Osteocyte (in vitro differentiated cells): ENCODE data around the gene CCNA2. TPM values are rescaled to one million over a fixed set of nuclear protein-coding genes. Genes with fewer than 3 reads are reported as not detected.
A peak's percentile ranks its signal among the peaks of the same experiment; 100 is the strongest.

Source experiments
- DNase-seq: peaks from one replicate; pipeline ENCODE4 v3.0.0; 2021; ENCODE audit warnings: mixed read lengths; ENCODE audit not compliant: unreplicated experiment; ENCODE audit errors: extremely low spot score
- H3K27ac Mint-ChIP-seq: one replicate; pipeline ENCODE4 v1.8.0; 2021; ENCODE audit warnings: mild to moderate bottlenecking, mixed read lengths; ENCODE audit not compliant: unreplicated experiment
- H3K27me3 Mint-ChIP-seq: one replicate; pipeline ENCODE4 v1.8.0; 2021; ENCODE audit warnings: mixed read lengths; ENCODE audit not compliant: unreplicated experiment
- H3K36me3 Mint-ChIP-seq: one replicate; pipeline ENCODE4 v1.8.0; 2021; ENCODE audit warnings: mixed read lengths; ENCODE audit not compliant: unreplicated experiment
- H3K4me1 Mint-ChIP-seq: one replicate; pipeline ENCODE4 v1.8.0; 2021; ENCODE audit warnings: mixed read lengths; ENCODE audit not compliant: unreplicated experiment
- H3K4me3 Mint-ChIP-seq: one replicate; pipeline ENCODE4 v1.8.0; 2021; ENCODE audit warnings: mild to moderate bottlenecking, moderate library complexity, mixed read lengths; ENCODE audit not compliant: unreplicated experiment
- H3K9me3 Mint-ChIP-seq: one replicate; pipeline ENCODE4 v1.8.0; 2021; ENCODE audit warnings: mixed read lengths; ENCODE audit not compliant: unreplicated experiment
- CTCF ChIP-seq: fragments of 200-600 bp; sonication (generic); IDR thresholded peaks from 2 replicates; pipeline ENCODE4 v1.5.0; 2021; ENCODE audit warnings: antibody characterized with exemption, mild to moderate bottlenecking, moderate library complexity
- total RNA-seq: library from RNA; stranded (reverse); gene quantifications from 2 replicates; pipeline ENCODE4 v1.2.1, GENCODE V29; 2021

Gene CCNA2
- total RNA-seq, 1 donor from 2014 or later = 9.6 TPM

GRCh38 chr4:121800638-121800960 is 23.1 kb downstream of the CCNA2 start:
- H3K4me3 Mint-ChIP-seq = peak overlapping the region; percentile 95
- peaks cover 12% of the 10 kb centered on the region for H3K36me3 Mint-ChIP-seq
- H3K27ac Mint-ChIP-seq = peak overlapping the region; percentile 97
- DNase-seq = no peak
- no peaks in the 10 kb centered on the region for H3K27me3 Mint-ChIP-seq
- H3K9me3 Mint-ChIP-seq = no peaks in the 10 kb centered on the region
- no peak for TF ChIP-seq CTCF
- peaks cover 18% of the 10 kb centered on the region for H3K4me1 Mint-ChIP-seq

DNA sequence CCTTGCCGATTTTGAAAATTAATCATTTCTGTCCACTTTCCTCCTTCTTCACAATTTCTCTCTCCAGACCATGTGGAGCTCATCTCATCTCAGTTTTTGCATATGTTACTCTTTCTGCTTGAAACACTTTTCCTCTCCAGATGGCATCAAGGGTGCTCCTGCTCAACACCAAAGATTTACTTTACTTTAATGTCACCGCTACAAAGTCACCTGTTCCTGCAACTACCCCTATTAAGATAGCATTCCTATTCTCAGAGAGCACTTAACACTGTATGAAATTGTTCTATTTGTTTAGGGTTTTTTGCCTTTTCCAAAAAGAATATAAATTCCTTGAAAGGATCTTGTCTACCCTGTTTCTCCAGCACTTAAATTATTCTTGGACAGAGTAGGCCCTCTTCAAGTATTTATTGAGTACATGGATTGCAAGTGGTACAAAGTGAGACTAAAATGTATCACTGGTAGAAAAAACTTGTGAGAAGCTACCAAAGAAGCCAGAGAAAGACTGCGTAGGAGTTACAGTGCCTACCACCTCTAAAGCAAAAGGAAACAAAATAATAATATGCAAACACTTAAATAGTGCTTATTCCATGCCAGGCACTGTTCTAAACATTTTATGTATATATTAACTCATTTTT is 23.7 kb downstream of the CCNA2 start:
- TF ChIP-seq CTCF = no peak
- peaks cover 9% of the 10 kb centered on the region for H3K36me3 Mint-ChIP-seq
- DNase-seq = no peak
- no peaks in the 10 kb centered on the region for H3K27me3 Mint-ChIP-seq
- H3K27ac Mint-ChIP-seq = peak overlapping the region; percentile 97
- H3K9me3 Mint-ChIP-seq = no peaks in the 10 kb centered on the region
- no peak overlapping the region for H3K4me3 Mint-ChIP-seq
- peaks cover 18% of the 10 kb centered on the region for H3K4me1 Mint-ChIP-seq

- no peak overlapping the region for H3K4me3 Mint-ChIP-seq
- H3K4me1 Mint-ChIP-seq = peaks cover 18% of the 10 kb centered on the region
- no peaks in the 10 kb centered on the region for H3K27me3 Mint-ChIP-seq
- peaks cover 7% of the 10 kb centered on the region for H3K36me3 Mint-ChIP-seq
- no peaks in the 10 kb centered on the region for H3K9me3 Mint-ChIP-seq
- H3K27ac Mint-ChIP-seq = no peak overlapping the region
- no peak for TF ChIP-seq CTCF
- no peak for DNase-seq
Measured at GRCh38 chr4:121799208-121799823, 24.4 kb downstream of the CCNA2 start.

- H3K4me1 Mint-ChIP-seq = peaks cover 14% of the 10 kb centered on the region
- H3K36me3 Mint-ChIP-seq = no peaks in the 10 kb centered on the region
- H3K9me3 Mint-ChIP-seq = no peaks in the 10 kb centered on the region
- no peak for DNase-seq
- no peaks in the 10 kb centered on the region for H3K27me3 Mint-ChIP-seq
- no peak overlapping the region for H3K4me3 Mint-ChIP-seq
- no peak for TF ChIP-seq CTCF
- no peak overlapping the region for H3K27ac Mint-ChIP-seq
Measured at GRCh38 chr4:121796283-121796682, 27.4 kb downstream of the CCNA2 start.

DNA sequence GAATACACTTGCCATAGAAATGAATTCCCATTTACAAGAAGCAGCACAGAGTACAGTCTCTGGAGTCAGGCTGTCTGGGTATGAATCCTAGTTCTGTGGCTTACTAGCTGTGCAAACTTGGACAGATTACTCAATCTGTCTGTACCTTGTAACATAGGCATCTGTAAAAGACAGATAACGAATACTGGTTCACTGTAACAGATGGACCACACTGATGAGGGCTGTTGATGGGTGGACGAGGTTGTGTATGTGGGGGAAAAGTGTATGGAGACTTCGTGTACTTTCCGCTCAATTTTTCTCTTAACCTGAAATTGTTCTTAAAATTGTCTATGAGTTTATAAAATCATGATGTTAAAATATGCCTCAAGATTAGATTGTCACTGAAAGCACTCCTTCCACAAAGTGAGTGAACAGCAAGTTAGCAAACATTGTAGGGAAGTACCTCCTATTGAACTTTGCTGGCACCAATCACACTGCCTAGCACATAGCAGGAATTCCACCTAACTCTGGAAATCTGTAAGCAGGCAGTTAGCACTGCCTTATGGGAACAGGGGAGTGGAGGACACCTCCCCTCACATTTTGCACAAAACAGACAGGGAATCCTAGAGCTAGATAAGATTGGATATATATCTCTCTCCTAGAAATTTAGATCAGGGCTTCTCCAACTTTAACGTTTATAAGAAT is 29.0 kb downstream of the CCNA2 start:
- Mint-ChIP-seq H3K36me3 (no peaks in the 10 kb centered on the region), H3K4me1 (peaks cover 16% of the 10 kb centered on the region), H3K4me3 (no peak overlapping the region), H3K27ac (no peak overlapping the region), H3K27me3 (no peaks in the 10 kb centered on the region), H3K9me3 (no peaks in the 10 kb centered on the region)
- no peak for TF ChIP-seq CTCF
- no peak for DNase-seq
